Heart left ventricle (tissue), 16 donors: ENCODE data around the gene NUCKS1. TPM values are rescaled to one million over a fixed set of nuclear protein-coding genes. Genes with fewer than 3 reads are reported as not detected.

Source experiments
- ATAC-seq, 4 donors: fragments of 200-7000 bp; cut with Tn5 transposase; one replicate each; pipeline ENCODE4 v1.9.1; 2020 to 2022; ENCODE audit warnings: moderate library complexity in 4 of 4, mild to moderate bottlenecking in 3 of 4, moderate number of reproducible peaks in 1 of 4
- DNase-seq, 5 donors: peaks; one replicate each; pipeline ENCODE4 v3.0.0-alpha.2; 2020
- H3K27ac ChIP-seq, 12 donors: fragments of 200-600 bp; sonication (generic) in 4 of 12; one replicate each; pipeline versions ENCODE4 v1.5.0 to v1.8.0; 2016 to 2022; ENCODE audit warnings: mild to moderate bottlenecking in 2 of 12
- H3K27me3 ChIP-seq, 9 donors: fragments of 200-600 bp; sonication (generic) in 2 of 9; one replicate each; pipeline versions ENCODE4 v1.5.1 to v1.8.0; 2016 to 2022; ENCODE audit warnings: mild to moderate bottlenecking in 3 of 9
- H3K36me3 ChIP-seq, 9 donors: fragments of 200-600 bp; sonication (generic) in 2 of 9; one replicate each; pipeline versions ENCODE4 v1.5.0 to v1.8.0; 2018 to 2022; ENCODE audit warnings: mild to moderate bottlenecking in 2 of 9
- H3K4me1 ChIP-seq, 12 donors: fragments of 200-600 bp; sonication (generic) in 4 of 12; one replicate each; pipeline versions ENCODE4 v1.5.0 to v1.8.0; 2016 to 2022; ENCODE audit warnings: mild to moderate bottlenecking in 3 of 12
- H3K4me3 ChIP-seq, 12 donors: fragments of 200-600 bp; sonication (generic) in 4 of 12; one replicate each; pipeline versions ENCODE4 v1.5.0 to v1.8.0; 2017 to 2022; ENCODE audit warnings: mild to moderate bottlenecking in 9 of 12, moderate library complexity in 4 of 12
- H3K9me3 ChIP-seq, 12 donors: fragments of 200-600 bp; sonication (generic) in 4 of 12; one replicate each; pipeline versions ENCODE4 v1.5.0 to v1.8.0; 2016 to 2022; ENCODE audit warnings: mild to moderate bottlenecking in 1 of 12
- POLR2A ChIP-seq, 2 donors: fragments of 450-650 bp; IDR thresholded peaks; one replicate each; pipeline ENCODE4 v1.6.1; 2017; ENCODE audit warnings: antibody characterized with exemption in 2 of 2, mild to moderate bottlenecking in 2 of 2, moderate library complexity in 2 of 2
- WGBS, 4 donors: extraction: QIAGEN DNeasy Blood & Tissue Kit in 2 of 4; methylation state at CpG; one replicate each; pipeline versions ENCODE4 v1.1.5 to v1.1.7; 2013 to 2018; 5-methylcytosine and 5-hydroxymethylcytosine counted together
- intact Hi-C, 10 donors: fragments of 100-400 bp; cut with DNase I; formaldehyde crosslinking; loops; one replicate each; pipeline versions ENCODE4 v1.11.1 to v1.14.2; 2022
- polyA plus RNA-seq, 2 donors: library from polyadenylated mRNA; stranded (reverse); fragments of 200-250 nt; gene quantifications; one replicate each; pipeline ENCODE4 v1.2.3, GENCODE V29; 2013
- total RNA-seq, 9 donors: library from RNA; depleted of rRNA in 2 of 9; stranded (reverse); fragments of >200 nt in 2 of 9; fragmentation: NEBNext Ultra II Directional in 3 of 9; extraction: Animal tissue kit (Norgen Biotek cat#: 25700) in 3 of 9; gene quantifications; one replicate each; pipeline versions ENCODE4 v1.1.0 to v1.2.4, GENCODE V29; 2016 to 2023
- TF ChIP-seq, protein P1 (sequence below), 12 donors: fragments of 200-600 bp; sonication (generic) in 4 of 12; IDR thresholded peaks; one replicate each; pipeline versions ENCODE4 v1.5.0 to v1.8.0; 2018 to 2022; ENCODE audit warnings: antibody characterized with exemption in 12 of 12, mild to moderate bottlenecking in 5 of 12
- donor health status: ischemic (EF 13 %, LVEDD 7.1; RV severe dilation, severe dysfunction).
- donor health status: healthy with polysubstance abuse.
- donor health status: DM: no; HTN: yes; CAD: no.
- donor health status: DM: no; HTN: no; CAD: no.
- donor health status: ischemic (EF 25% LVEDD 6.9; RV normal size, moderate dysfunction).
- donor health status: ischemic (EF 25% LVEDD 5.7; RV mildly dilated, moderate dysfunction).
- donor health status: healthy.
- donor health status: DM: yes; HTN: yes; CAD: no.
- donor health status: ischemic (EF 35%, LVEDD 5.7; RV mildly dilated, moderate dysfunction).
- donor health status: nonischemic (EF 11% LVEDD 7.7; RV severe dilation, severe dysfunction).
- donor health status: DM: yes; HTN: yes; CAD: no.
- donor health status: PGD.
- donor health status: ischemic (EF 29% LVEDD 5.4; RV normal size, mild dysfunction).
- donor health status: nonischemic (EF 23%, LVEDD 6.1; RV moderate dilation, normal function).

NUCKS1 gene
- total and polyA plus RNA-seq, 11 donors = 73.4 to 240 (median 198) TPM

DNA sequence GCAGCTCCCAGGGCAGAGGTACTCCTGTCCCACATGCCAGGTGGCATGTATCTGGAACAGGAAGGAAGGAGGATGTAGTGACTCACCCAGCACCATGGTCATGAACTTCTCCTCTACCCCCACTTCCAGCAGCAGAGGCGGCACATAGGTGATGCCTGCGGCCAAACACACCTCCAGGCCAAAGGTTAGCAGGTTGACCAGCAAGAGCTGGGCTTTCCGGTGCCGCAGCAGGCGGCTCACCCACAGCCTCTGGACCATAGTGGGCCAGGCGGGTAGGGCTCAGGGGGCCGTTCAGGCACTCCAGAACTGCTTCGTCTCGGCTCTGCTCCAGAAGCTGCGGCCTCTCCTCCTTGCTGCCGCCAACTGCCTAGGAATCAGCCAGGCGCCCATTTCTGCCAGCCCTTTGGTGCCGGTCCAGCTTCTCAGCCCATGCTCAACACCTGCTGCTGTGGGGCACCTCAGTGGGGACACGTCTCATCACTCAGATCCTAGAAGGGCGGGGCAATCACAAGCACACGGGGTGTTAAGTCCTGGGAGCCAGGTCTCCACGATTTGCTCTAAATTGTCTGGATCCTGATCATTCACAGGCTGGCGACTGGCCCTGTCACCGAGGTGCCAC, 85.5 kb downstream of the NUCKS1 start:
- no peak overlapping the region for H3K27ac ChIP-seq
- intact Hi-C loops = loop anchor here in 2 of 10 donors (5.0 kb wide), 1 partner anchor 48 kb away; no protein-coding TSS in a partner anchor
- DNase-seq (no peak), ATAC-seq (no peak)
- WGBS, 4 donors = 83 to 89% (median 86%) methylated on average over 11 to 19 of the region's 19 CpGs
- no peak overlapping the region for H3K4me3 ChIP-seq
- TF ChIP-seq, protein P1, sequence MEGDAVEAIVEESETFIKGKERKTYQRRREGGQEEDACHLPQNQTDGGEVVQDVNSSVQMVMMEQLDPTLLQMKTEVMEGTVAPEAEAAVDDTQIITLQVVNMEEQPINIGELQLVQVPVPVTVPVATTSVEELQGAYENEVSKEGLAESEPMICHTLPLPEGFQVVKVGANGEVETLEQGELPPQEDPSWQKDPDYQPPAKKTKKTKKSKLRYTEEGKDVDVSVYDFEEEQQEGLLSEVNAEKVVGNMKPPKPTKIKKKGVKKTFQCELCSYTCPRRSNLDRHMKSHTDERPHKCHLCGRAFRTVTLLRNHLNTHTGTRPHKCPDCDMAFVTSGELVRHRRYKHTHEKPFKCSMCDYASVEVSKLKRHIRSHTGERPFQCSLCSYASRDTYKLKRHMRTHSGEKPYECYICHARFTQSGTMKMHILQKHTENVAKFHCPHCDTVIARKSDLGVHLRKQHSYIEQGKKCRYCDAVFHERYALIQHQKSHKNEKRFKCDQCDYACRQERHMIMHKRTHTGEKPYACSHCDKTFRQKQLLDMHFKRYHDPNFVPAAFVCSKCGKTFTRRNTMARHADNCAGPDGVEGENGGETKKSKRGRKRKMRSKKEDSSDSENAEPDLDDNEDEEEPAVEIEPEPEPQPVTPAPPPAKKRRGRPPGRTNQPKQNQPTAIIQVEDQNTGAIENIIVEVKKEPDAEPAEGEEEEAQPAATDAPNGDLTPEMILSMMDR (IDR thresholded peaks at IDR 0.05) = no peak
- TF ChIP-seq POLR2A (IDR thresholded peaks at IDR 0.05) = no peak
- no peaks in the 10 kb centered on the region for H3K27me3 ChIP-seq
- H3K4me1 ChIP-seq = peaks cover 0 to 25% (median 2%) of the 10 kb centered on the region in 12 donors
- H3K36me3 ChIP-seq = no peaks in the 10 kb centered on the region
- H3K9me3 ChIP-seq = no peaks in the 10 kb centered on the region

DNA sequence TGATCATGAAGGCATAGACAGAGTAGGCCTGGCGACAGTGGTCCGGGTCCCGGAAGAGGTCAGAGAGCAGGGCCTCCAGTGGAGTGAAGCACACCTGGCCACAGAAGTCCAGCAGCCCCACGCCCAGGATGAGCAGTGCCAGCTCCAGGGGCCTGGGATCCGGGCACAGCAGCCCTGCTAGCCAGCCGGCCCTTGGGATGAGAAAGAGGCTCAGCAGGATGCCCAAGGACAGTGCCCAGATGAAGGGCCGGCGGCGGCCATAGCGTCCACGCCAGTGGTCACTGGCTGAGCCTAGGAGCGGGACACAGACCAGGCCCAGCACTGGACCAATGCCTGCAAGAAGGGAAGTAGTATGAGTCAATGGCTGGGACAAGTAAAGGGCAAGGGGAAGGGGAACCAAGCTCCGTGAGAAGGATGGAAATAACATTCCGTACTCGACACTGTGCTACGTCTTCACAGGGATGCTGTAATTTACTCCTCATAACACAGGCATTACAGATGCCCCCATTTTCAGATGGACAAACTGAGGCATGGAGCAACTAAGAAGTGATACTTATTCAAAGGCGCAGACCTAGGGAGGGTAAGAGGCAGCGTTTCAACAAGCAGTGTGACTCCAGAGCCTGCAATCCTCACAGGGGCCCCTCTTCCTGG, 86.6 kb downstream of the NUCKS1 start:
- ATAC-seq = no peak
- TF ChIP-seq, protein P1 (IDR thresholded peaks at IDR 0.05) = no peak
- TF ChIP-seq POLR2A (IDR thresholded peaks at IDR 0.05) = no peak
- WGBS, 4 donors = 82 to 95% (median 94%) methylated on average over 12 to 18 of the region's 18 CpGs

More for the DNA sequence above, 86.6 kb downstream of the NUCKS1 start:
- H3K9me3 ChIP-seq = no peaks in the 10 kb centered on the region
- DNase-seq = no peak
- H3K4me3 ChIP-seq = no peak overlapping the region
- H3K36me3 ChIP-seq = no peaks in the 10 kb centered on the region
- peaks cover 0 to 22% (median 9%) of the 10 kb centered on the region in 12 donors for H3K4me1 ChIP-seq
- H3K27ac ChIP-seq = no peak overlapping the region
- H3K27me3 ChIP-seq = no peaks in the 10 kb centered on the region
- intact Hi-C loops = loop anchor here in 2 of 10 donors (5.0 kb wide), 1 partner anchor 49 kb away; no protein-coding TSS in a partner anchor

Other genes with a start within 250 kb of the NUCKS1 start
- 100 to 1,000 TPM; 106 to 198 (median 141) TPM for gene CDK18, start 245.5 kb downstream of the NUCKS1 start, total RNA-seq
- gene CDK18, start 245.5 kb downstream of the NUCKS1 start, polyA plus RNA-seq = 100 to 1,000 TPM in 1 of 2 donors, 10 to 100 TPM in 1; 62.5 to 147 TPM
- gene ELK4, start 118.2 kb downstream of the NUCKS1 start, total RNA-seq = 10 to 100 TPM; 18.5 to 54.9 (median 36.5) TPM
- 10 to 100 TPM in 1 of 2 donors, 1 to 10 TPM in 1; 5.0 to 11.3 TPM for gene ELK4, start 118.2 kb downstream of the NUCKS1 start, polyA plus RNA-seq
- 1 to 10 TPM; 1.2 to 6.1 (median 2.6) TPM for gene SLC45A3, start 69.7 kb downstream of the NUCKS1 start, total RNA-seq
- 1 to 10 TPM; 2.6 to 3.3 TPM for gene SLC45A3, start 69.7 kb downstream of the NUCKS1 start, polyA plus RNA-seq
- gene RAB29, start 25.3 kb upstream of the NUCKS1 start, total RNA-seq = 10 to 100 TPM; 13.8 to 26.0 (median 16.6) TPM
- gene RAB29, start 25.3 kb upstream of the NUCKS1 start, polyA plus RNA-seq = 10 to 100 TPM in 1 of 2 donors, 1 to 10 TPM in 1; 6.5 to 13.1 TPM
- gene SLC41A1, start 63.0 kb upstream of the NUCKS1 start, total RNA-seq = 100 to 1,000 TPM; 247 to 442 (median 333) TPM
- 100 to 1,000 TPM; 146 to 198 TPM for gene SLC41A1, start 63.0 kb upstream of the NUCKS1 start, polyA plus RNA-seq
- gene PM20D1, start 100.0 kb upstream of the NUCKS1 start, total RNA-seq = 1 to 10 TPM in 2 of 9 donors, under 1 TPM in 6, not detected in 1; 0.45 to 1.4 (median 0.78) TPM
- gene PM20D1, start 100.0 kb upstream of the NUCKS1 start, polyA plus RNA-seq = under 1 TPM; 0.28 to 0.65 TPM
- 10 to 100 TPM in 5 of 9 donors, 1 to 10 TPM in 4; 5.8 to 39.6 (median 14.3) TPM for gene SLC26A9, start 193.3 kb upstream of the NUCKS1 start, total RNA-seq
- gene SLC26A9, start 193.3 kb upstream of the NUCKS1 start, polyA plus RNA-seq = 10 to 100 TPM in 1 of 2 donors, 1 to 10 TPM in 1; 4.1 to 11.0 TPM